Measurements from ENCODE around the gene MACROD2. TPM values are rescaled to one million over a fixed set of nuclear protein-coding genes. Genes with fewer than 3 reads are reported as not detected.

Gene MACROD2
- total and polyA plus RNA-seq, 2 of the 4 experiments (the other 2 are of a cell fraction) = not detected

GRCh38 chr20:15967334-15967733 lies 1972.0 kb downstream of the MACROD2 start:
- dilution Hi-C loops (cut with HindIII; ENCODE audit: low sequenced_read_pairs, unreplicated experiment) = no loop called here
- intact Hi-C loops (cut with micrococcal nuclease) = no loop called here
- no peak overlapping the region for H4K5ac ChIP-seq (ENCODE audit: low read depth, low read length)

More at GRCh38 chr20:15967334-15967733, 1972.0 kb downstream of the MACROD2 start:
- no peak overlapping the region for H4K8ac ChIP-seq (ENCODE audit: low read depth in 2 of 2, low read length in 2 of 2)
- H2AK9ac ChIP-seq (replicated peaks; ENCODE audit: low read depth, low read length, poor library complexity) = no peak overlapping the region
- H3K79me1 ChIP-seq (ENCODE audit: low read depth in 1 of 2, low read length in 2 of 2) = no peaks in the 10 kb centered on the region
- H3K27ac ChIP-seq (ENCODE audit: insufficient read depth, low read length) = no peak overlapping the region
- H2AK5ac ChIP-seq (ENCODE audit: low read depth, low read length) = no peak overlapping the region
- H4K91ac ChIP-seq (ENCODE audit: insufficient read depth, low read depth, low read length) = no peak overlapping the region
- no peak overlapping the region for H3K4me3 ChIP-seq (ENCODE audit: insufficient read depth, low read depth, low read length)
- peaks cover 11% of the 10 kb centered on the region for H3K9me3 ChIP-seq (ENCODE audit: control insufficient read depth, insufficient read depth, low read length)
- ATAC-seq (ENCODE audit: low read depth) (no peak), DNase-seq (no peak)
- TF ChIP-seq SMC3 (IDR thresholded peaks at IDR 0.05; ENCODE audit: low read depth, low read length) (no peak), CHD1 (IDR thresholded peaks at IDR 0.05; ENCODE audit: low read depth, low read length) (no peak), FOS (IDR thresholded peaks at IDR 0.05; ENCODE audit: low read depth, low read length) (no peak), RCOR1 (IDR thresholded peaks at IDR 0.05; ENCODE audit: insufficient replicate concordance, low read length) (no peak), BHLHE40 (IDR thresholded peaks at IDR 0.05; ENCODE audit: low read depth, low read length) (no peak), MAFK (IDR thresholded peaks at IDR 0.05; ENCODE audit: low read depth, low read length) (no peak)
- H3K4ac ChIP-seq (ENCODE audit: low read depth, low read length) = no peak overlapping the region
- H2BK15ac ChIP-seq (ENCODE audit: low read depth, low read length) = no peak overlapping the region
- H2BK20ac ChIP-seq (ENCODE audit: low read depth, low read length) = no peak overlapping the region
- no peak overlapping the region for H2BK120ac ChIP-seq (ENCODE audit: low read depth, low read length)
- H3K4me1 ChIP-seq (ENCODE audit: control insufficient read depth, insufficient read depth, low read length) = no peaks in the 10 kb centered on the region
- no peak overlapping the region for H3K56ac ChIP-seq (ENCODE audit: extremely low read depth, insufficient read depth, low read length)
- ChIA-PET POLR2A (ENCODE audit: unreplicated experiment) (no interaction called here), CTCF (interaction anchor here (0.6 kb wide), 1 partner anchor 803 kb away, joined by 5 read pairs; no protein-coding TSS in a partner anchor)
- no TSS peak for BruUV-seq (replicated peaks)
- H3K36me3 ChIP-seq (ENCODE audit: control insufficient read depth, insufficient read depth, low read length) = no peaks in the 10 kb centered on the region
- H3K9ac ChIP-seq (ENCODE audit: low read depth, low read length) = no peak overlapping the region
- no peak overlapping the region for H3K14ac ChIP-seq (replicated peaks; ENCODE audit: low read depth, low read length)
- no peak overlapping the region for H3K23ac ChIP-seq (ENCODE audit: low read depth, low read length)
- H2AFZ ChIP-seq (replicated peaks; ENCODE audit: low read length, poor library complexity) = no peak overlapping the region
- no peaks in the 10 kb centered on the region for H3K27me3 ChIP-seq (ENCODE audit: control insufficient read depth, insufficient read depth, low read length)
- in situ Hi-C loops (cut with MboI; ENCODE audit: low sequenced_read_pairs) = no loop called here
- no peaks in the 10 kb centered on the region for H3K9me1 ChIP-seq (ENCODE audit: insufficient read depth, low read length)
- no peak overlapping the region for H2BK5ac ChIP-seq (ENCODE audit: low read depth, low read length, poor library complexity, severe bottlenecking)
- WGBS, 2 experiments (ENCODE audit: extremely low coverage in 2 of 2, insufficient read length in 1 of 2) = no CpG with 5 or more reads among the region's 5 CpGs
- no peak overlapping the region for H3K4me2 ChIP-seq (ENCODE audit: low read depth, low read length)
- H3K18ac ChIP-seq (ENCODE audit: low read depth, low read length) = no peak overlapping the region
- H4K20me1 ChIP-seq (ENCODE audit: insufficient read depth, low read length) = no peaks in the 10 kb centered on the region

Data from IMR-90 (cell line).